Measurements from ENCODE around the gene MAMSTR.

- TF ChIP-seq CTCF (conservative IDR thresholded peaks at IDR 0.05; ENCODE audit: low read depth, low read length) (no peak), POLR2A (IDR thresholded peaks at IDR 0.05; ENCODE audit: low read depth, low read length) (no peak), SMC3 (IDR thresholded peaks at IDR 0.05; ENCODE audit: low read depth, low read length) (no peak), BHLHE40 (IDR thresholded peaks at IDR 0.05; ENCODE audit: low read depth, low read length) (no peak), MAZ (IDR thresholded peaks at IDR 0.05; ENCODE audit: borderline replicate concordance, low read depth, low read length) (no peak), MXI1 (IDR thresholded peaks at IDR 0.05; ENCODE audit: borderline replicate concordance, low read depth, low read length) (no peak), RAD21 (IDR thresholded peaks at IDR 0.05; ENCODE audit: low read length) (no peak), USF2 (IDR thresholded peaks at IDR 0.05; ENCODE audit: low read depth, low read length) (no peak), MAFK (IDR thresholded peaks at IDR 0.05; ENCODE audit: low read depth, low read length) (no peak), RFX5 (IDR thresholded peaks at IDR 0.05; ENCODE audit: low read depth, low read length) (no peak)
Measured at GRCh38 chr19:48750351-48750750, 30.8 kb upstream of the MAMSTR start.
